SH-SY5Y (cell line): ENCODE data around the gene ISG20L2.

Source experiments
- GATA2 ChIP-seq: IDR thresholded peaks from 2 replicates; pipeline ENCODE4 v1.6.1; 2011; ENCODE audit warnings: mild to moderate bottlenecking, low read depth, low read length
- GATA3 ChIP-seq: IDR thresholded peaks from 2 replicates; pipeline ENCODE4 v1.6.1; 2011; ENCODE audit warnings: low read depth, mild to moderate bottlenecking, low read length, moderate library complexity

- TF ChIP-seq GATA3 (no peak), GATA2 (no peak)
These were observed 38.5 kb downstream of the ISG20L2 start for GRCh38 chr1:156689953-156690674.
